ENCODE data around the gene ADORA1. TPM values are rescaled to one million over a fixed set of nuclear protein-coding genes. Genes with fewer than 3 reads are reported as not detected.

Gene ADORA1
- total RNA-seq, 1 experiment from 2014 or later, result 1.2 TPM

- no peak for DNase-seq (ENCODE audit: low spot score)
- Histone ChIP-seq H3K27ac (ENCODE audit: low read depth, low read length, poor library complexity, severe bottlenecking) (no peak overlapping the region), H3K4me3 (ENCODE audit: low read depth, low read length, poor library complexity, severe bottlenecking) (no peak overlapping the region), H3K36me3 (ENCODE audit: insufficient read depth, low read length, poor library complexity, severe bottlenecking) (no peaks in the 10 kb centered on the region), H3K4me1 (ENCODE audit: insufficient read depth, low read length, poor library complexity, severe bottlenecking) (no peaks in the 10 kb centered on the region), H3K9me3 (ENCODE audit: low read depth, low read length, poor library complexity, severe bottlenecking) (no peaks in the 10 kb centered on the region), H3K27me3 (replicated peaks; ENCODE audit: insufficient read depth, low read depth, low read length, poor library complexity) (no peaks in the 10 kb centered on the region)
- no peak for TF ChIP-seq EZH2 (IDR thresholded peaks at IDR 0.05; ENCODE audit: borderline replicate concordance, low read depth, low read length, poor library complexity, severe bottlenecking)
- no peak for TF ChIP-seq CTCF (conservative IDR thresholded peaks at IDR 0.05; ENCODE audit: low read depth, low read length)
- ChIA-PET CTCF (no interaction called here), POLR2A (ENCODE audit: low non-redundant PET) (no interaction called here)
- intact Hi-C loops (cut with micrococcal nuclease; ENCODE audit: unreplicated experiment), result no loop called here
- BruUV-seq (replicated peaks), result no TSS peak
Measured at GRCh38 chr1:203199002-203199401, 71.5 kb downstream of the ADORA1 start.

- no peaks in the 10 kb centered on the region for H3K9me3 ChIP-seq (ENCODE audit: low read depth, low read length, poor library complexity, severe bottlenecking)
- TF ChIP-seq CTCF (conservative IDR thresholded peaks at IDR 0.05; ENCODE audit: low read depth, low read length) (no peak), EZH2 (IDR thresholded peaks at IDR 0.05; ENCODE audit: borderline replicate concordance, low read depth, low read length, poor library complexity, severe bottlenecking) (no peak)
- no peak overlapping the region for H3K27ac ChIP-seq (ENCODE audit: low read depth, low read length, poor library complexity, severe bottlenecking)
- no peak overlapping the region for H3K4me3 ChIP-seq (ENCODE audit: low read depth, low read length, poor library complexity, severe bottlenecking)
- POLR2A ChIA-PET (ENCODE audit: low non-redundant PET), result no interaction called here
- no peaks in the 10 kb centered on the region for H3K27me3 ChIP-seq (replicated peaks; ENCODE audit: insufficient read depth, low read depth, low read length, poor library complexity)
- DNase-seq (ENCODE audit: low spot score), result no peak
- no TSS peak for BruUV-seq (replicated peaks)
- H3K4me1 ChIP-seq (ENCODE audit: insufficient read depth, low read length, poor library complexity, severe bottlenecking), result no peaks in the 10 kb centered on the region
- intact Hi-C loops (cut with micrococcal nuclease; ENCODE audit: unreplicated experiment), result no loop called here
- H3K36me3 ChIP-seq (ENCODE audit: insufficient read depth, low read length, poor library complexity, severe bottlenecking), result no peaks in the 10 kb centered on the region
- CTCF ChIA-PET, result no interaction called here
Measured at GRCh38 chr1:203199481-203199815, 71.9 kb downstream of the ADORA1 start.

DNA sequence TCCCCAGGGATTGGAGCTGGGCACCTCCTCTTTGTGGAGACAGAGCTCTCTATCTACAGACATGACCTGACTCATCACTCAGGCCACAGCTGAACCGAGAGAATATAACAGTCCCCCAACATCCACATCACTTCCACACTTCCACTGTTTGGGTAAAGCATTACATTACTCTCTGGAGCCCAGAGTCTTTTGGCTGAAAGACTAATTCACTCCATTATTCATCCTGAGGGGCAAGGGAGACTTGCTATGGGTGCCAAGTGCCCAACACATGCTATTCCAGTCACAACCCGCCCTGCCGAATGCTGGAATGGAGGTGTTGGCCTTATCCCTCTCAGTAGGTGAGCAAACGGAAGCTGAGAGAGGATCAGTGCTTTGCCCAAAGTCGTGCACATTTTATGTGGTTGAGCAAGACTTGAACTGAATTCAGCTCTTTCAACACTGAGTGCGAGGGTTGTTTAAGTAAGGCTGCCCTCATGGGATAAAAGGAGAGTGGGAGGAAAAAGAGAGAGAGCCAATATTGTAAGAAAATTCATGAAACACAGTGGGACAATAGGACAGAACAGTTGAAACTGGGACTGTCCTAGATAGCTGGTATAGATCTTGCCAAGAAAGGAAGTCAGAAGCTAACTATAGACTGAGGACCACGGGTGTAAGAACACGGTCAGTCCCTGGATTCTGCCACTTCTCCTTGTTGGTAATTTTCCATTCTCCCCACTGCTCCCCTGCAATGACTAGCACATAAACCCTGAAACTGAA is 72.5 kb downstream of the ADORA1 start:
- TF ChIP-seq EZH2 (IDR thresholded peaks at IDR 0.05; ENCODE audit: borderline replicate concordance, low read depth, low read length, poor library complexity, severe bottlenecking), result no peak
- no peak for TF ChIP-seq CTCF (conservative IDR thresholded peaks at IDR 0.05; ENCODE audit: low read depth, low read length)
- ChIA-PET CTCF (no interaction called here), POLR2A (ENCODE audit: low non-redundant PET) (no interaction called here)
- no peak for DNase-seq (ENCODE audit: low spot score)
- no peak overlapping the region for H3K4me3 ChIP-seq (ENCODE audit: low read depth, low read length, poor library complexity, severe bottlenecking)
- intact Hi-C loops (cut with micrococcal nuclease; ENCODE audit: unreplicated experiment), result no loop called here
- no peaks in the 10 kb centered on the region for H3K4me1 ChIP-seq (ENCODE audit: insufficient read depth, low read length, poor library complexity, severe bottlenecking)
- no peaks in the 10 kb centered on the region for H3K27me3 ChIP-seq (replicated peaks; ENCODE audit: insufficient read depth, low read depth, low read length, poor library complexity)
- no peak overlapping the region for H3K27ac ChIP-seq (ENCODE audit: low read depth, low read length, poor library complexity, severe bottlenecking)
- H3K9me3 ChIP-seq (ENCODE audit: low read depth, low read length, poor library complexity, severe bottlenecking), result no peaks in the 10 kb centered on the region
- H3K36me3 ChIP-seq (ENCODE audit: insufficient read depth, low read length, poor library complexity, severe bottlenecking), result no peaks in the 10 kb centered on the region
- BruUV-seq (replicated peaks), result no TSS peak
